ENCODE measurements around the gene PHGDH. TPM values are rescaled to one million over a fixed set of nuclear protein-coding genes. Genes with fewer than 3 reads are reported as not detected.

PHGDH gene
- total RNA-seq, 1 experiment from 2014 or later, result 82.0 TPM

- in situ Hi-C loops (cut with HindIII; ENCODE audit: low pct_unique_long_range_greater_than_20kb, low sequenced_read_pairs), result no loop called here
- ChIA-PET CTCF (no interaction called here), POLR2A (no interaction called here)
- Histone ChIP-seq H3K9me3 (ENCODE audit: control insufficient read depth, insufficient read depth, low read depth, low read length) (no peaks in the 10 kb centered on the region), H3K4me1 (ENCODE audit: control insufficient read depth, insufficient read depth, low read length) (no peaks in the 10 kb centered on the region), H3K36me3 (ENCODE audit: control insufficient read depth, insufficient read depth, low read length) (no peaks in the 10 kb centered on the region), H3K4me3 (ENCODE audit: low read depth in 2 of 2, low read length in 2 of 2) (no peak overlapping the region), H3K27me3 (ENCODE audit: control insufficient read depth, insufficient read depth, low read length) (peaks cover 15% of the 10 kb centered on the region), H3K27ac (ENCODE audit: low read length) (no peak overlapping the region)
- no TSS peak for BruUV-seq (replicated peaks)
- no peak for TF ChIP-seq POLR2AphosphoS5 (IDR thresholded peaks at IDR 0.05; ENCODE audit: low read depth, low read length)
- TF ChIP-seq REST (IDR thresholded peaks at IDR 0.05; ENCODE audit: insufficient read depth in 1 of 2, low read depth in 2 of 2, low read length in 1 of 2), result no peak
- no peak for TF ChIP-seq SIN3A (IDR thresholded peaks at IDR 0.05; ENCODE audit: borderline replicate concordance, insufficient read depth, low read depth, low read length)
- TF ChIP-seq CTCF (IDR thresholded peaks at IDR 0.05), result no peak
- no peak for TF ChIP-seq TCF7L2 (IDR thresholded peaks at IDR 0.05; ENCODE audit: low read depth, low read length)
- ATAC-seq (no peak), DNase-seq (ENCODE audit: low read depth, low spot score) (no peak)
- intact Hi-C loops (cut with micrococcal nuclease; ENCODE audit: unreplicated experiment), result no loop called here
These were observed 35.7 kb downstream of the PHGDH start for GRCh38 chr1:119747451-119747850.

GRCh38 chr1:119748040-119748439 lies 36.3 kb downstream of the PHGDH start:
- ChIA-PET POLR2A (no interaction called here), CTCF (no interaction called here)
- Histone ChIP-seq H3K36me3 (ENCODE audit: control insufficient read depth, insufficient read depth, low read length) (no peaks in the 10 kb centered on the region), H3K27ac (ENCODE audit: low read length) (no peak overlapping the region), H3K4me1 (ENCODE audit: control insufficient read depth, insufficient read depth, low read length) (no peaks in the 10 kb centered on the region), H3K27me3 (ENCODE audit: control insufficient read depth, insufficient read depth, low read length) (peaks cover 18% of the 10 kb centered on the region), H3K4me3 (ENCODE audit: low read depth in 2 of 2, low read length in 2 of 2) (no peak overlapping the region), H3K9me3 (ENCODE audit: control insufficient read depth, insufficient read depth, low read depth, low read length) (no peaks in the 10 kb centered on the region)
- BruUV-seq (replicated peaks), result no TSS peak
- ATAC-seq, result no peak
- intact Hi-C loops (cut with micrococcal nuclease; ENCODE audit: unreplicated experiment), result no loop called here
- DNase-seq (ENCODE audit: low read depth, low spot score), result no peak
- in situ Hi-C loops (cut with HindIII; ENCODE audit: low pct_unique_long_range_greater_than_20kb, low sequenced_read_pairs), result no loop called here
- TF ChIP-seq SIN3A (IDR thresholded peaks at IDR 0.05; ENCODE audit: borderline replicate concordance, insufficient read depth, low read depth, low read length), result no peak
- TF ChIP-seq POLR2AphosphoS5 (IDR thresholded peaks at IDR 0.05; ENCODE audit: low read depth, low read length), result no peak
- TF ChIP-seq TCF7L2 (IDR thresholded peaks at IDR 0.05; ENCODE audit: low read depth, low read length), result no peak
- no peak for TF ChIP-seq REST (IDR thresholded peaks at IDR 0.05; ENCODE audit: insufficient read depth in 1 of 2, low read depth in 2 of 2, low read length in 1 of 2)
- TF ChIP-seq CTCF (IDR thresholded peaks at IDR 0.05), result no peak
